HG02610 (cell line): ENCODE measurements around the gene SLC35A3.
"Not testable (repeated sequence)": the region's sequence is repeated elsewhere in the genome, so short reads cannot be mapped to it uniquely, and the experiment has no call there.

ENCODE experiments used
- ATAC-seq: cut with Tn5 transposase; IDR thresholded peaks from one replicate; pipeline ENCODE4 v1.9.1; 2021; ENCODE audit warnings: mild to moderate bottlenecking, moderate library complexity; ENCODE audit not compliant: unreplicated experiment

Gene SLC35A3

DNA sequence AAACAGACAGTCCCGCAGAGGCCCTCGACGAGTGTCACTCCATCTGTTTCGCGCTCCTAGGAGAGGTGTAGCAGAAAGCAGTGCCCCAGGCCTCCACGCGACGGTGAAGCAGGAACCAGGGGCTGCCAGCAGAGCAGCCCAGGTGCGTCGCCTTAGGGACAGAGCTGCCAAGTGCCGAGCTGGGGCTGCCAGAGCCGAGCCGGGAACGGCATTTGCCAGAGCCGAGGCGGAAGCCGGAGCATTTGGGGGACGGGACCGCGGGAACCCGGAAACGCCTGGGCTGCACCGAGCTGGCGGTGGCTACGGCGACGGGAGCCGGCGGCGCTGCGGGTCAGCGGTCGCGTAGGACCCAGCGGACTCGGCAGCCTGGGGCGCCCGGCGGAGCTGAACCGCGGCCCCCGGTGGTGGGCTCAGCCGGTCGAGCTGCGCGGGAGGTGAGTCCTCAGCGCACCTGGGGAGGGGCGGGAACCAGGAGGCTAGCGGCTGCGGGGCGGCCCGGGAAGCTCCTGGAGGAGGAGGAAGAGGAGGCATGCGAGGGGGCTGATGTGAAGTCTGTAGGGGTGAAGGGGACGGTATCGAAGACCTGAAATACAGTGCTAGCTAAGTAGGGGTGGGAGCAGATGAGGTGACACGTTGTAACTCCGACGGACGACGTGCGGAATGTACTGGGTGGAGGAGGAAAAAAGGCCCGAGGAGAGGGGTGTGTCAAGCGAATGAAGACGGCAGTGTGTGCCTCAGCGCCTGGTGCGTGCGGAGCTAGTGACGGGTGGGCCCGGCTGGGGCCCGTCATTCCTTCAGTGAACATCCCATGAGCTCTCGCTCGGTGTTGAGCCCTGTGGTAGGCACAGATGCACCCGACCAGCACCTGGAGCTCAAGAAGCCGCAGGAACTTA, at the start of gene SLC35A3:
Gene SLC35A3, plus strand, starts transcription at position 268 of the 893 bp plus-strand sequence. CDS start 23,559 bp downstream, outside the sequence.
- peak; percentile 94 for ATAC-seq

DNA sequence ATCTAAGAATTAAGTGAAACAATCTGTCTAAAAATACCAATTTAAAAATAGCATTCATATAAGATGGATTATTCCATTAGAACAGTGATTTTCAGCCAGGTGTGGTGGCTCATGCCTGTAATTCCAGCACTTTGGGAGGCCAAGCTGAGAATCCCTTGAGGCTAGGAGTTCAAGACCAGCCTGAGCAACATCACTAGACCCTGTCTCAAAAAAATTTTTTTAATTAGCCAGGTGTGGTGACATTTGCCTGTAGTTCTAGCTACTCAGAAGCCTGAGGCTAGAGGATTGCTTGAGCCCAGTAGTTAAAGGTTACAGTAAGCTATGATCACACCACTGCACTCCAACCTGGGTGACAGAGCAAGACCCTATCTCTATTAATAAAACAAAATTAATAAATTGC, 35.0 kb upstream of the SLC35A3 start:
- ATAC-seq = no peak

- no peak for ATAC-seq
Observed at GRCh38 chr1:99935534-99935933, 34.3 kb upstream of the SLC35A3 start.

DNA sequence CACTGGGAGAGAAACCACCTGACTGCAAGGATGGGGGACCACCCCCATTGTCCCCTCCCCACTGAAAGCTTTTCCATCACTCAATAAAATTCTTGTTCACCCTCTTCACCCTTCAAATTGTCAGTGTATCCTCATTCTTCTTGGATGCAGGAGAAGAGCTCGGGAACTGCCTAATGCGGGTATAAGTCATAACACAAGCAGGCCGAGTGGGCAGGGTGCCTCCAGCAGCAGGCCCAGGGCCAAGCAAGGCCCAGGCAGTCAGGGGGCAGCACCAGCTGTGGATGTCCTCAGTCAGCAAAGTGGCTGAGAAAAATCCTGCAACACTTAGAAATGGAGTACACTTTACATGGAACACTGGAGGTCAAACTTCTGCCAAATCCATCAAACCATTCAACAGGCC, 33.7 kb upstream of the SLC35A3 start:
- ATAC-seq = no peak

DNA sequence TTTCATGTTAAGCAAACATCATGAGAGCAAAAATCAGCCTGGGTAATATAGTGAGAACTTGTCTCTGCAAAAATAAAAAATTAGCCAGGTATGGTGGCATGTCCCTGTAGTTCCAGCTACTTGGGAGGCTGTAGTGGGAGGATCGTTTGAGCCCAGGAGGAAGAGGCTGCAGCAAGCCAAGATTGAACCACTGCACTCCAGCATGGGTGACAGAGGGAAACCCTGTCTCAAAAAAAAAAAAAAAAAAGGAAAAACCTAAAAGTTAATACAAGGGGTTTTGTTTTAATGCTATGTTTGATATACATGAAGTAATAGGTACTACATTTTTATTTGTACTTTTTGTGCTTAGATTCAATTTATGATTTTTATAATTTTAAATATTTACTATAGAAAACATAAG, 27.1 kb upstream of the SLC35A3 start:
- no peak for ATAC-seq

DNA sequence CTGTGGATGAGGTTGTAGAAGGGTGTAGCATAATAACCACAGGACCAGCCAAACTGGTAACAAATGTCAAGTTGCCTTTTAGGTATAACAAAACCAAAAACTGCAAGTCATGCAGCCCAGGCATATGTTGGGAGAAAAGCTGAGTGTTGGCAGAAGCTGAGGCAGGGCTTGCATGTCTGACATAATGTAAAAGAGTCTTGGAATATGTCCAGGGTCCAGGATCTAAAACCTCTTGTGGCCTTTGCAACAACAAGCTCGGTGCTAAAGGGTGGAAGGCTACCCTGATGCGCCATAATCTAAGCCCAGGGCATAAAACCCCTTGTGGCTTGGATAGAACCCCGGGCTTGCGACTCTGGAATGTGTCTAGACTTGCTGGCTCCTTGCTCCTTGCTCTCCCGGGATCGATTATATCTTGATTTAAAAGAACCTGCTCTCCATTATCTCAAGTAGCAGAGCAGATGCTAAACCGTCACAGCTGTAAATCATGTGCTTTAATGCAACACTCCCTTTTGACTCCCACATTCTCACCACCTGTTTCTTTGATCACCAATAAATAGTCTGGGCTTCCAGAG, 26.5 kb upstream of the SLC35A3 start:
- no peak for ATAC-seq

GRCh38 chr1:99944192-99944591, 25.6 kb upstream of the SLC35A3 start:
- no peak for ATAC-seq

- no peak for ATAC-seq
Observed at GRCh38 chr1:99945174-99945573, 24.6 kb upstream of the SLC35A3 start.

GRCh38 chr1:99950486-99950885, 19.3 kb upstream of the SLC35A3 start:
- no peak for ATAC-seq

DNA sequence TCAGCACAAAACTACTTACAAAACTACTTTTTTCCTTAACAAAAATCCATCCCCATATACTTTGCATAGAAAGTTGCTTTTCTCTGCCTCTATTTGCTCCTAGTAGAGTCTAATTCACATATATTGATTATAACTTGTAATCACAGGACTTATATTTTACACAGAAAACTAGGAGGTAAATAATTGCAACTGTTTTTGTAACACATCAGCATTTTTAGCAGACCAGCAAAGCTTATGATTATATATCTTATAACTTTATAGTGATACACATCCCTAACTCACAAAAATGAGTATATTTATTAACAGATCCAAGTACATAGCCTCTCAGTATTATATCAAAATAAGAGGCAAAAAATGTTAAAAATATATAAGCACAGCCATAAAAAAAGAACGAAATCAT, 17.3 kb upstream of the SLC35A3 start:
- no peak for ATAC-seq

DNA sequence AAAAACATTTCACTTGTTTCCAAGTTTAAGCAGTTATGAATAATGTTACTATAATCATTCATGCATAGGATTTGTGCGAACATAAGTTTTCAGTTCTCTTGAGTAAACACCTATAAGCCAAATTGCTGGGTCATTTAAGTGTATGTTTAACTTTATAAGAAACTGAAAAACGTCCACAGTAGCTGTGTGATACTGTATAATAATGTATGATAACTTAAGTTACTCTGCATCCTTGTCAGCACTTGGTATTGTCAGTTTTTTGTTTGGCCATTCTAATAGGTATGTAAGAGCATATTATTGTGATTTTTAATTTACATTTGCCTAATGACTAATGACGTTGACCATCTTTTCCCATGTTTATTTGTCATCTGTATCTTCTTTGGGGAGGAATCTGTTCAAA, 14.4 kb upstream of the SLC35A3 start:
- no peak for ATAC-seq

DNA sequence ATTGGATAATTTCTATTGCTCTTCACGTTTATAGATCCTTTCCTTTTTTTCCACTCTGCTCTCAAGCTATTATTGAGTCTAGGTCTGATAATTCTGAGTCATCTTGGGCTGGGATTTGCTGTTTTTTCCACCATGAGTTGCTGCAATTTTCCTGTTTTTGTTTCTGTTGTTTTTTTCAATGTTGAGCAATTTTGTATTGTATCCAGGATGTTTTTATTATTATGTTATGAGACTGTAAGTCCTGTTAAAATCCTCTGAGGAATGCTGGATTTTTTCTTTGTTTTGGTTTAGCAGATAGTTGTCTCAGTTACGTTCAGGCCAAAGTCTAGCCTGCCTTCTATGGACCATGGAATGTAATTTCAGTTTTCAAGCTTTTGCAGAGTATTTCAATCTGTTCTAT, 13.0 kb upstream of the SLC35A3 start:
- ATAC-seq = no peak

DNA sequence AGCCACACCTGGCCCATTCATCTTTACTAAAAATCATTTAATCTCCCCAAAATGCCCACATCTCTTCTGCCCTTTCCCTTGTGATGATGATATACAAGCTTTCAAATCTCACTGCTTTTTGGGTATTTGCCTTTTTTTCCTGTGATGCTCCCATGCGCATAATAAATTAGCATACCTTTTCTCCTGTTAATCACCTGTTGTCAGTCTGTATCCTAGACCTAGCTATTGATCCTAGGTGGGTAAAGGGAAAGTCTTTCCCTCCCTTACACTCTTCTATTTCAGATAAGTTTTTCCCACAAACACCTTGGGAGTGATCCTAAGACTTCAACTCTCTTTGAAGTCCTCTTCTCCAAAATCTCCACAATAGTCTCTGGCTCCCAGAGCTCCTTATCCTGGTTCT, 12.0 kb upstream of the SLC35A3 start:
- no peak for ATAC-seq

DNA sequence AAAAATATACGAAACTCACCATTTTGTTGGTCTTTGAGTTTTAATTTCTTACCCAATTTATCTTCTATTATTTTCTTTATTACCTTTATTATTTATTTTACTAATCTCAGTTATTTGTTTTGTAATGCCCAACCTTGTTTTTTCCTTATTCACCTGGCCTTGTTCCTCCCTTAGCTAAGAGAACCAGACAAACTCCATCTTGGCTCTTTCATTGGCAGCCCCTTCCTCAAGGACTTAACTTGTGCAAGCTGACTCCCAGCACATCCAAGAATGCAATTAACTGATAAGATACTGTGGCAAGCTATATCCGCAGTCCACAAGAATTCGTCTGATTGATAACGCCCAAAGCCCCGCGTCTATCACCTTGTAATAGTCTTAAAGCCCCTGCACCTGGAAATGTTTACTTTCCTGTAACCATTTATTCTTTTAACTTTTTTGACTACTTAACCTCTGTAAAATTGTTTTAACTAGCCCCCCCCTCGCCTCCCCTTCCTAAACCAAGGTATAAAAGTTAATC, 10.5 kb upstream of the SLC35A3 start:
- ATAC-seq = not testable (repeated sequence)

GRCh38 chr1:99960260-99960659, 9.5 kb upstream of the SLC35A3 start:
- not testable (repeated sequence) for ATAC-seq

- no peak for ATAC-seq
Observed at GRCh38 chr1:99963041-99963795, 6.6 kb upstream of the SLC35A3 start.

- no peak for ATAC-seq
Observed at GRCh38 chr1:99964806-99965205, 5.0 kb upstream of the SLC35A3 start.

GRCh38 chr1:99965646-99966375, 4.0 kb upstream of the SLC35A3 start:
- no peak for ATAC-seq

GRCh38 chr1:99968214-99968613, 1.6 kb upstream of the SLC35A3 start:
- no peak for ATAC-seq

GRCh38 chr1:99969260-99969728, 502 bp upstream of the SLC35A3 start:
- ATAC-seq = peak; percentile 3
